SH-SY5Y (cell line): Measurements from ENCODE around the gene PDHA1.

Source experiments
- GATA2 ChIP-seq: IDR thresholded peaks from 2 replicates; pipeline ENCODE4 v1.6.1; 2011; ENCODE audit warnings: mild to moderate bottlenecking, low read depth, low read length
- GATA3 ChIP-seq: IDR thresholded peaks from 2 replicates; pipeline ENCODE4 v1.6.1; 2011; ENCODE audit warnings: low read depth, mild to moderate bottlenecking, low read length, moderate library complexity

GRCh38 chrX:19349264-19349663 lies 5.5 kb downstream of the PDHA1 start:
- TF ChIP-seq GATA2: no peak
- no peak for TF ChIP-seq GATA3
